T-helper 1 cell (primary cell): Measurements from ENCODE around the gene GJA3.

Experiments
- DNase-seq, 5 donors: peaks; one replicate each; pipeline ENCODE4 v3.0.0-alpha.2; 2012 to 2020

GJA3 gene

GRCh38 chr13:20127562-20128458, 33.0 kb downstream of the GJA3 start:
- DNase-seq: peak in 3 of 5 donors; percentile 21 to 63 (median 26)

GRCh38 chr13:20127262-20127561, 33.6 kb downstream of the GJA3 start:
- peak in 1 of 5 donors; percentile 53 for DNase-seq

- DNase-seq: no peak
Measured at GRCh38 chr13:20126541-20127261, 34.2 kb downstream of the GJA3 start.

GRCh38 chr13:20125783-20126165, 35.1 kb downstream of the GJA3 start:
- DNase-seq: no peak

GRCh38 chr13:20125129-20125782, 35.6 kb downstream of the GJA3 start:
- DNase-seq: no peak

- no peak for DNase-seq
Measured at GRCh38 chr13:20124303-20124702, 36.5 kb downstream of the GJA3 start.

GRCh38 chr13:20121159-20121525, 39.7 kb downstream of the GJA3 start:
- DNase-seq: no peak

- no peak for DNase-seq
Measured at GRCh38 chr13:20119960-20120359, 40.9 kb downstream of the GJA3 start.

- peak in 3 of 5 donors; percentile 33 to 39 (median 36) for DNase-seq
Measured at GRCh38 chr13:20118268-20119140, 42.3 kb downstream of the GJA3 start.

- DNase-seq: no peak
Measured at GRCh38 chr13:20116213-20116612, 44.6 kb downstream of the GJA3 start.

GRCh38 chr13:20114066-20114610, 46.7 kb downstream of the GJA3 start:
- no peak for DNase-seq

- no peak for DNase-seq
Measured at GRCh38 chr13:20109037-20109436, 51.8 kb downstream of the GJA3 start.

GRCh38 chr13:20106742-20107141, 54.1 kb downstream of the GJA3 start:
- no peak for DNase-seq

GRCh38 chr13:20105161-20105689, 55.6 kb downstream of the GJA3 start:
- no peak for DNase-seq

- DNase-seq: no peak
Measured at GRCh38 chr13:20102525-20103180, 58.2 kb downstream of the GJA3 start.

- DNase-seq: no peak
Measured at GRCh38 chr13:20101467-20102316, 59.2 kb downstream of the GJA3 start.

GRCh38 chr13:20099319-20099718, 61.5 kb downstream of the GJA3 start:
- no peak for DNase-seq

- DNase-seq: no peak
Measured at GRCh38 chr13:20093951-20094350, 66.9 kb downstream of the GJA3 start.

GRCh38 chr13:20090349-20090748, 70.5 kb downstream of the GJA3 start:
- DNase-seq: no peak
